ENCODE results near the gene ACAD10.
"Not testable (repeated sequence)": the region's sequence is repeated elsewhere in the genome, so short reads cannot be mapped to it uniquely, and the experiment has no call there.

The ACAD10 gene

GRCh38 chr12:111685811-111686573 lies at the start of gene ACAD10, which contains the start of gene BRAP:
TSS of gene ACAD10 (plus strand) at chr12:111686053. CDS start at chr12:111692710, 6,657 bp downstream.
TSS of gene BRAP (minus strand) at chr12:111685956. CDS start at chr12:111685792, 164 bp downstream.
- peak; percentile 72 for DNase-seq

- DNase-seq: no peak
Measured at GRCh38 chr12:111636209-111636945, 49.5 kb upstream of the ACAD10 start.

GRCh38 chr12:111638556-111638955 lies 47.3 kb upstream of the ACAD10 start:
- no peak for DNase-seq

GRCh38 chr12:111640506-111640905 lies 45.3 kb upstream of the ACAD10 start:
- DNase-seq: no peak

- DNase-seq: no peak
Measured at GRCh38 chr12:111642681-111643426, 43.0 kb upstream of the ACAD10 start.

GRCh38 chr12:111643427-111643826 lies 42.4 kb upstream of the ACAD10 start:
- DNase-seq: no peak

- no peak for DNase-seq
Measured at GRCh38 chr12:111645433-111645832, 40.4 kb upstream of the ACAD10 start.

GRCh38 chr12:111650912-111651311 lies 34.9 kb upstream of the ACAD10 start:
- DNase-seq: no peak

- DNase-seq: not testable (repeated sequence)
Measured at GRCh38 chr12:111652530-111652929, 33.3 kb upstream of the ACAD10 start.

- no peak for DNase-seq
Measured at GRCh38 chr12:111653596-111653995, 32.3 kb upstream of the ACAD10 start.

- no peak for DNase-seq
Measured at GRCh38 chr12:111655356-111655755, 30.5 kb upstream of the ACAD10 start.

- no peak for DNase-seq
Measured at GRCh38 chr12:111656016-111656415, 29.8 kb upstream of the ACAD10 start.

GRCh38 chr12:111664499-111664898 lies 21.4 kb upstream of the ACAD10 start:
- no peak for DNase-seq

GRCh38 chr12:111664961-111665865 lies 20.6 kb upstream of the ACAD10 start:
- no peak for DNase-seq

- no peak for DNase-seq
Measured at GRCh38 chr12:111672822-111673381, 13.0 kb upstream of the ACAD10 start.

GRCh38 chr12:111673503-111673902 lies 12.3 kb upstream of the ACAD10 start:
- no peak for DNase-seq

- DNase-seq: no peak
Measured at GRCh38 chr12:111677186-111677585, 8.7 kb upstream of the ACAD10 start.

GRCh38 chr12:111684485-111685198 lies 1.2 kb upstream of the ACAD10 start:
- DNase-seq: not testable (repeated sequence)

- no peak for DNase-seq
Measured at GRCh38 chr12:111685322-111685810, 487 bp upstream of the ACAD10 start.

GRCh38 chr12:111686574-111687105 lies 787 bp downstream of the ACAD10 start:
- DNase-seq: no peak

- DNase-seq: no peak
Measured at GRCh38 chr12:111687255-111687654, 1.4 kb downstream of the ACAD10 start.
